Sigmoid colon (tissue), 7 donors: Measurements from ENCODE around the gene PXDN. TPM values are rescaled to one million over a fixed set of nuclear protein-coding genes. Genes with fewer than 3 reads are reported as not detected.
A peak's percentile ranks its signal among the peaks of the same experiment; 100 is the strongest.
"Not testable (repeated sequence)": the region's sequence is repeated elsewhere in the genome, so short reads cannot be mapped to it uniquely, and the experiment has no call there.

ENCODE experiments used
- DNase-seq: peaks from one replicate; pipeline ENCODE4 v3.0.0-alpha.2; 2019
- H3K27ac ChIP-seq, 4 donors: fragments of 200-600 bp; sonication (generic); one replicate each; pipeline ENCODE4 v1.5.1; 2016 to 2019; ENCODE audit warnings: mild to moderate bottlenecking in 1 of 4
- H3K27me3 ChIP-seq, 3 donors: fragments of 200-600 bp; sonication (generic); one replicate each; pipeline ENCODE4 v1.5.1; 2019; ENCODE audit warnings: mild to moderate bottlenecking in 1 of 3
- H3K36me3 ChIP-seq, 4 donors: fragments of 200-600 bp; sonication (generic); one replicate each; pipeline ENCODE4 v1.5.1; 2016 to 2019
- H3K4me1 ChIP-seq, 4 donors: fragments of 200-600 bp; sonication (generic); one replicate each; pipeline ENCODE4 v1.5.1; 2017 to 2019
- H3K4me3 ChIP-seq, 4 donors: fragments of 200-600 bp; sonication (generic); one replicate each; pipeline ENCODE4 v1.5.1; 2017 to 2019; ENCODE audit warnings: mild to moderate bottlenecking in 2 of 4, moderate library complexity in 1 of 4
- H3K9me3 ChIP-seq, 4 donors: fragments of 200-600 bp in 3 of 4; sonication (generic) in 3 of 4; one replicate each; pipeline versions ENCODE4 v1.5.1 to v1.6.1; 2013 to 2019
- EP300 ChIP-seq, 4 donors: sonication (generic); formaldehyde crosslinking; IDR thresholded peaks; one replicate each; pipeline ENCODE4 v1.6.1; 2017; ENCODE audit warnings: antibody characterized with exemption in 4 of 4
- POLR2A ChIP-seq, 2 donors: fragments of 450-650 bp; IDR thresholded peaks; one replicate each; pipeline ENCODE4 v1.6.1; 2016; ENCODE audit warnings: antibody characterized with exemption in 2 of 2, mild to moderate bottlenecking in 2 of 2, moderate library complexity in 2 of 2
- POLR2AphosphoS5 ChIP-seq, 4 donors: sonication (generic); formaldehyde crosslinking; IDR thresholded peaks; one replicate each; pipeline ENCODE4 v1.6.1; 2017; ENCODE audit warnings: antibody characterized with exemption in 4 of 4
- WGBS, 2 donors: extraction: QIAGEN DNeasy Blood & Tissue Kit; methylation state at CpG; one replicate each; pipeline ENCODE4 v1.1.7; 2013; 5-methylcytosine and 5-hydroxymethylcytosine counted together
- intact Hi-C: fragments of 100-400 bp; cut with DNase I; formaldehyde crosslinking; loops from one replicate; pipeline ENCODE4 v1.15.1; 2023
- polyA plus RNA-seq, 3 donors: library from polyadenylated mRNA; stranded (reverse); fragments of 200-250 nt; gene quantifications; one replicate each; pipeline ENCODE4 v1.2.3, GENCODE V29; 2013
- total RNA-seq, 4 donors: library from RNA; depleted of rRNA; stranded (reverse); fragments of >200 nt; gene quantifications; one replicate each; pipeline ENCODE4 v1.1.0, GENCODE V29; 2016
- TF ChIP-seq, protein P1 (sequence below), 4 experiments: fragments of 450-650 bp in 3 of 4; fragments of 200-600 bp in 1 of 4; IDR thresholded peaks; one replicate each; pipeline ENCODE4 v1.5.1; 2016 to 2019; ENCODE audit warnings: antibody characterized with exemption in 4 of 4, mild to moderate bottlenecking in 3 of 4, moderate library complexity in 2 of 4
- donor health status: healthy with polysubstance abuse.
- donor health status: Bipolar disorder and iron deficiency.
- donor health status: healthy.

Gene PXDN
- total and polyA plus RNA-seq, 7 donors = 1.2 to 126 (median 34.4) TPM

GRCh38 chr2:1709335-1709605 is 35.0 kb downstream of the PXDN start:
- peaks cover 0 to 64% (median 50%) of the 10 kb centered on the region in 4 donors for H3K4me1 ChIP-seq
- H3K9me3 ChIP-seq = no peaks in the 10 kb centered on the region
- no peaks in the 10 kb centered on the region for H3K36me3 ChIP-seq
- 83 to 86% methylated on average over 8 of the region's 8 CpGs for WGBS, 2 donors
- no peaks in the 10 kb centered on the region for H3K27me3 ChIP-seq
- no peak for TF ChIP-seq POLR2A (IDR thresholded peaks at IDR 0.05)
- TF ChIP-seq, protein P1, sequence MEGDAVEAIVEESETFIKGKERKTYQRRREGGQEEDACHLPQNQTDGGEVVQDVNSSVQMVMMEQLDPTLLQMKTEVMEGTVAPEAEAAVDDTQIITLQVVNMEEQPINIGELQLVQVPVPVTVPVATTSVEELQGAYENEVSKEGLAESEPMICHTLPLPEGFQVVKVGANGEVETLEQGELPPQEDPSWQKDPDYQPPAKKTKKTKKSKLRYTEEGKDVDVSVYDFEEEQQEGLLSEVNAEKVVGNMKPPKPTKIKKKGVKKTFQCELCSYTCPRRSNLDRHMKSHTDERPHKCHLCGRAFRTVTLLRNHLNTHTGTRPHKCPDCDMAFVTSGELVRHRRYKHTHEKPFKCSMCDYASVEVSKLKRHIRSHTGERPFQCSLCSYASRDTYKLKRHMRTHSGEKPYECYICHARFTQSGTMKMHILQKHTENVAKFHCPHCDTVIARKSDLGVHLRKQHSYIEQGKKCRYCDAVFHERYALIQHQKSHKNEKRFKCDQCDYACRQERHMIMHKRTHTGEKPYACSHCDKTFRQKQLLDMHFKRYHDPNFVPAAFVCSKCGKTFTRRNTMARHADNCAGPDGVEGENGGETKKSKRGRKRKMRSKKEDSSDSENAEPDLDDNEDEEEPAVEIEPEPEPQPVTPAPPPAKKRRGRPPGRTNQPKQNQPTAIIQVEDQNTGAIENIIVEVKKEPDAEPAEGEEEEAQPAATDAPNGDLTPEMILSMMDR (IDR thresholded peaks at IDR 0.05) = no peak
- no peak for TF ChIP-seq POLR2AphosphoS5 (IDR thresholded peaks at IDR 0.05)
- TF ChIP-seq EP300 (IDR thresholded peaks at IDR 0.05) = no peak
- peak; percentile 59 for DNase-seq
- no peak overlapping the region for H3K4me3 ChIP-seq
- H3K27ac ChIP-seq = peak overlapping the region in 3 of 4 donors; percentile 70 to 87 (median 83)
- intact Hi-C loops = no loop called here

GRCh38 chr2:1708476-1709334 is 35.6 kb downstream of the PXDN start:
- no peak for TF ChIP-seq POLR2AphosphoS5 (IDR thresholded peaks at IDR 0.05)
- TF ChIP-seq EP300 (IDR thresholded peaks at IDR 0.05) = no peak
- no peak for TF ChIP-seq POLR2A (IDR thresholded peaks at IDR 0.05)
- TF ChIP-seq, protein P1 (IDR thresholded peaks at IDR 0.05) = no peak
- Histone ChIP-seq H3K9me3 (no peaks in the 10 kb centered on the region), H3K4me1 (peaks cover 0 to 59% (median 46%) of the 10 kb centered on the region in 4 donors), H3K4me3 (no peak overlapping the region), H3K36me3 (no peaks in the 10 kb centered on the region), H3K27ac (peak overlapping the region; percentile 70 to 87 (median 84)), H3K27me3 (no peaks in the 10 kb centered on the region)
- WGBS, 2 donors = 59 to 77% methylated on average over 34 of the region's 34 CpGs
- intact Hi-C loops = no loop called here
- DNase-seq = peak; percentile 67

DNA sequence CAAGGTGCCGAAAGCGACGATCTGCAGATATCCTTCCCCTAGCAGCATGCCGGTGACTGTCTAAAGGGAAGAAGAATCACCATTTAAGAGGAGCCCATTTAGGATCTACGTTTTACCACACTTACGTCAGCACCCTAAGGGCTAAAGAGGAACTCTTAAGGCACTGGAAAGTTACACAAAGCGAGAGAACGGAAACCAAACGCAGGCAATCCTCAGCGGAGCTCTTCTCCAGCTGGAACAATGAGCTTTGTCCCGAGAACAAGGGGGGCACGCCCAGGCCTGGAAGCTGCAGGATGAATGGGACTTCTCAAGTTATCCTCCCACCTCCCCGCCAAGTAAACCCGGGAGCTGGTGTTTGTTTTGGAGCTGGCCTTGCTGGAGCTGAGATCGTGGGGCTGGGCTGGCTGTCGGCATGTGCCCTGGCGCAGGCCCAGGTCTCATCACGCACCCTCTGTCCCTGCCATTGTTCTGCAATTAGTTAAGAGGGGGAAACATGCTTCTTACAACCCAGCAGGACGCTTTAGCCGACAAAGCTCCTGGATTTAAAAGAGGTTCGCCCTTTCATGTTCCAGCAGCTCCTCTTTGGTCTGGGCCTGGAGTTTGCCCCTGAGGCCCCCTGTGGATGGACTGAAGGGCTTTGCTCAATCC is 36.4 kb downstream of the PXDN start:
- intact Hi-C loops = no loop called here
- peak; percentile 92 for DNase-seq
- no peaks in the 10 kb centered on the region for H3K27me3 ChIP-seq

GRCh38 chr2:1706089-1706841 is 38.0 kb downstream of the PXDN start:
- H3K27me3 ChIP-seq, intact Hi-C loops: not testable (repeated sequence)

More for the DNA sequence above, 36.4 kb downstream of the PXDN start:
- Histone ChIP-seq H3K36me3 (no peaks in the 10 kb centered on the region), H3K4me1 (peaks cover 0 to 53% (median 42%) of the 10 kb centered on the region in 4 donors), H3K9me3 (no peaks in the 10 kb centered on the region), H3K27ac (peak overlapping the region; percentile 70 to 87 (median 84)), H3K4me3 (peak overlapping the region in 3 of 4 donors; percentile 11 to 19 (median 14))
- no peak for TF ChIP-seq POLR2A (IDR thresholded peaks at IDR 0.05)
- peak in 2 of 4 donors; percentile 18 to 66 for TF ChIP-seq EP300 (IDR thresholded peaks at IDR 0.05)
- TF ChIP-seq, protein P1 (IDR thresholded peaks at IDR 0.05) = no peak
- peak; percentile 48 to 76 (median 52) for TF ChIP-seq POLR2AphosphoS5 (IDR thresholded peaks at IDR 0.05)
- WGBS, 2 donors = 8 to 23% methylated on average over 21 of the region's 21 CpGs

More at GRCh38 chr2:1706089-1706841, 38.0 kb downstream of the PXDN start:
- Histone ChIP-seq H3K27ac (peak overlapping the region in 2 of 4 donors; percentile 26 to 30), H3K4me1 (peaks cover 0 to 38% (median 35%) of the 10 kb centered on the region in 4 donors)
- WGBS, 2 donors = 80 to 86% methylated on average over 15 of the region's 15 CpGs
- H3K9me3 ChIP-seq, H3K36me3 ChIP-seq, H3K4me3 ChIP-seq: not testable (repeated sequence)
- peak; percentile 60 for DNase-seq
